CD14-positive monocyte (primary cell): ENCODE measurements around the gene CIB2. TPM values are rescaled to one million over a fixed set of nuclear protein-coding genes. Genes with fewer than 3 reads are reported as not detected.
A peak's percentile ranks its signal among the peaks of the same experiment; 100 is the strongest.

Experiments
- DNase-seq, 3 donors: peaks; one replicate each; pipeline ENCODE4 v3.0.0-alpha.2; 2011 to 2022
- H2AFZ ChIP-seq: 2 replicates; pipeline ENCODE4 v1.6.0; 2012; ENCODE audit warnings: mild to moderate bottlenecking, low read depth, low read length, inconsistent platforms; ENCODE audit not compliant: insufficient read depth, poor library complexity, severe bottlenecking
- H3K27ac ChIP-seq, 2 donors: 1 replicate in 1 of 2; 2 replicates in 1 of 2; pipeline ENCODE4 v1.5.1; 2012 to 2013; ENCODE audit warnings: low read length in 2 of 2, control low read depth in 1 of 2, inconsistent platforms in 1 of 2, low read depth in 1 of 2, mild to moderate bottlenecking in 1 of 2
- H3K27me3 ChIP-seq, 2 donors: one replicate each; pipeline versions ENCODE4 v1.6.0 to v1.6.1; 2011 to 2013; ENCODE audit warnings: low read length in 2 of 2; ENCODE audit not compliant: control insufficient read depth in 2 of 2, insufficient read depth in 2 of 2
- H3K36me3 ChIP-seq, 2 donors: replicated peaks in 1 of 2; 1 replicate in 1 of 2; 2 replicates in 1 of 2; pipeline versions ENCODE4 v1.5.1 to v1.6.1; 2012 to 2013; ENCODE audit warnings: low read length in 2 of 2, control low read depth in 1 of 2, inconsistent platforms in 1 of 2, mild to moderate bottlenecking in 1 of 2; ENCODE audit not compliant: insufficient read depth in 2 of 2, control insufficient read depth in 1 of 2
- H3K4me1 ChIP-seq, 2 donors: 1 replicate in 1 of 2; 2 replicates in 1 of 2; pipeline versions ENCODE4 v1.5.1 to v1.6.1; 2012 to 2013; ENCODE audit warnings: low read length in 2 of 2, control low read depth in 1 of 2, inconsistent platforms in 1 of 2, mild to moderate bottlenecking in 1 of 2, moderate library complexity in 1 of 2; ENCODE audit not compliant: insufficient read depth in 2 of 2, control insufficient read depth in 1 of 2
- H3K4me2 ChIP-seq: replicated peaks from 2 replicates; pipeline ENCODE3; 2012; ENCODE audit warnings: low read length, moderate library complexity, mild to moderate bottlenecking; ENCODE audit not compliant: poor library complexity, severe bottlenecking; ENCODE audit errors: extremely low read depth
- H3K4me3 ChIP-seq, 3 experiments: fragments of 200-600 bp in 1 of 3; sonication (generic) in 1 of 3; replicated peaks in 1 of 3; 1 replicate in 2 of 3; 2 replicates in 1 of 3; pipeline ENCODE4 v1.5.1; 2011 to 2013; ENCODE audit warnings: low read length in 3 of 3, mild to moderate bottlenecking in 3 of 3, control low read depth in 2 of 3, low read depth in 2 of 3, inconsistent platforms in 1 of 3, moderate library complexity in 1 of 3
- H3K79me2 ChIP-seq: 2 replicates; pipeline ENCODE4 v1.6.0; 2012; ENCODE audit warnings: mild to moderate bottlenecking, control low read depth, inconsistent platforms, low read length, moderate library complexity; ENCODE audit not compliant: insufficient read depth
- H3K9ac ChIP-seq: 2 replicates; pipeline ENCODE4 v1.6.0; 2017; ENCODE audit warnings: low read length, mild to moderate bottlenecking; ENCODE audit not compliant: insufficient read depth, poor library complexity, severe bottlenecking
- H3K9me3 ChIP-seq, 2 donors: replicated peaks in 1 of 2; 1 replicate in 1 of 2; 2 replicates in 1 of 2; pipeline versions ENCODE4 v1.5.1 to v1.6.1; 2012 to 2013; ENCODE audit warnings: low read length in 2 of 2, control low read depth in 1 of 2; ENCODE audit not compliant: control insufficient read depth in 1 of 2, insufficient read depth in 1 of 2
- H4K20me1 ChIP-seq: 2 replicates; pipeline ENCODE4 v1.6.0; 2012; ENCODE audit warnings: mild to moderate bottlenecking, low read length, control low read depth, moderate library complexity; ENCODE audit not compliant: insufficient read depth
- H3K27ac Mint-ChIP-seq, 7 donors: one replicate each; pipeline ENCODE4 v1.8.0; 2020; ENCODE audit warnings: mild to moderate bottlenecking in 7 of 7, mixed read lengths in 7 of 7, moderate library complexity in 6 of 7, inconsistent platforms in 2 of 7
- H3K27me3 Mint-ChIP-seq, 3 donors: one replicate each; pipeline ENCODE4 v1.8.0; 2021 to 2022; ENCODE audit warnings: low read depth in 3 of 3, mild to moderate bottlenecking in 3 of 3, mixed read lengths in 3 of 3, moderate library complexity in 3 of 3, inconsistent platforms in 1 of 3
- H3K36me3 Mint-ChIP-seq, 2 donors: one replicate each; pipeline ENCODE4 v1.8.0; 2020; ENCODE audit warnings: mixed read lengths in 2 of 2, inconsistent platforms in 1 of 2, mild to moderate bottlenecking in 1 of 2
- H3K4me1 Mint-ChIP-seq: one replicate; pipeline ENCODE4 v1.8.0; 2020; ENCODE audit warnings: mild to moderate bottlenecking, mixed read lengths
- H3K4me3 Mint-ChIP-seq, 2 donors: one replicate each; pipeline ENCODE4 v1.8.0; 2020; ENCODE audit warnings: mild to moderate bottlenecking in 2 of 2, mixed read lengths in 2 of 2, moderate library complexity in 1 of 2
- H3K9me3 Mint-ChIP-seq, 7 donors: one replicate each; pipeline ENCODE4 v1.8.0; 2020 to 2022; ENCODE audit warnings: mixed read lengths in 7 of 7, mild to moderate bottlenecking in 6 of 7, moderate library complexity in 6 of 7, inconsistent platforms in 2 of 7
- CTCF ChIP-seq: fragments of 200-600 bp; IDR thresholded peaks from one replicate; pipeline ENCODE4 v1.8.0; 2022; ENCODE audit warnings: antibody characterized with exemption, mild to moderate bottlenecking
- WGBS: methylation state at CpG from one replicate; pipeline ENCODE4 v1.1.5; 2013; ENCODE audit warnings: missing lambda C conversion rate; ENCODE audit not compliant: insufficient coverage; 5-methylcytosine and 5-hydroxymethylcytosine counted together
- intact Hi-C, 2 donors: fragments of 100-400 bp; cut with micrococcal nuclease; formaldehyde crosslinking; loops; one replicate each; pipeline versions ENCODE4 v1.15.0 to v1.15.1; 2023
- polyA plus RNA-seq, 3 donors: library from polyadenylated mRNA; depleted of rRNA in 1 of 3; unstranded in 2 of 3; stranded (reverse) in 1 of 3; fragments of 300-500 nt in 2 of 3; fragments of >200 nt in 1 of 3; fragmentation: Illumina TruSeq in 2 of 3; gene quantifications; 1 replicate in 2 of 3; 2 replicates in 1 of 3; pipeline ENCODE4 v1.2.3, GENCODE V29; 2012 to 2021

Gene CIB2
- polyA plus RNA-seq, 3 donors: 0.43 to 0.75 (median 0.51) TPM

- H3K4me3 ChIP-seq: peak overlapping the region in 1 of 3 experiments; percentile 0
- peaks cover 0 to 4% (median 0%) of the 10 kb centered on the region in 3 donors for H3K27me3 Mint-ChIP-seq
- intact Hi-C loops: no loop called here
- H3K27me3 ChIP-seq: no peaks in the 10 kb centered on the region
- H4K20me1 ChIP-seq: no peaks in the 10 kb centered on the region
- H3K4me2 ChIP-seq: no peak overlapping the region
- H3K27ac ChIP-seq: peak overlapping the region in 1 of 2 donors; percentile 73
- no peak overlapping the region for H3K4me3 Mint-ChIP-seq
- DNase-seq: no peak
- TF ChIP-seq CTCF: no peak
- WGBS: 20% methylated on average over 4 of the region's 5 CpGs
- H3K36me3 Mint-ChIP-seq: peaks cover 0 to 2% of the 10 kb centered on the region in 2 donors
- H3K4me1 Mint-ChIP-seq: peaks cover 54% of the 10 kb centered on the region
- H2AFZ ChIP-seq: peak overlapping the region; percentile 48
- H3K9ac ChIP-seq: no peak overlapping the region
- no peaks in the 10 kb centered on the region for H3K9me3 ChIP-seq
- H3K79me2 ChIP-seq: no peaks in the 10 kb centered on the region
- H3K36me3 ChIP-seq: no peaks in the 10 kb centered on the region
- H3K27ac Mint-ChIP-seq: peak overlapping the region in 4 of 7 donors; percentile 23 to 58 (median 55)
- no peaks in the 10 kb centered on the region for H3K9me3 Mint-ChIP-seq
- H3K4me1 ChIP-seq: peaks cover 49 to 69% of the 10 kb centered on the region in 2 donors
Measured at GRCh38 chr15:78084449-78084750, 46.8 kb downstream of the CIB2 start.

GRCh38 chr15:78083687-78084448 is 47.4 kb downstream of the CIB2 start:
- peaks cover 0 to 2% of the 10 kb centered on the region in 2 donors for H3K36me3 Mint-ChIP-seq

More at GRCh38 chr15:78083687-78084448, 47.4 kb downstream of the CIB2 start:
- intact Hi-C loops: no loop called here
- peak overlapping the region in 1 of 3 experiments; percentile 0 for H3K4me3 ChIP-seq
- DNase-seq: peak in 2 of 3 donors; percentile 43 to 59
- Mint-ChIP-seq H3K27ac (peak overlapping the region in 6 of 7 donors; percentile 23 to 91 (median 52)), H3K27me3 (peaks cover 0 to 4% (median 0%) of the 10 kb centered on the region in 3 donors), H3K4me3 (no peak overlapping the region), H3K4me1 (peaks cover 53% of the 10 kb centered on the region), H3K9me3 (no peaks in the 10 kb centered on the region)
- H3K79me2 ChIP-seq: no peaks in the 10 kb centered on the region
- no peaks in the 10 kb centered on the region for H3K27me3 ChIP-seq
- no peaks in the 10 kb centered on the region for H4K20me1 ChIP-seq
- no peak overlapping the region for H3K4me2 ChIP-seq
- no peaks in the 10 kb centered on the region for H3K36me3 ChIP-seq
- H2AFZ ChIP-seq: peak overlapping the region; percentile 48
- peak overlapping the region in 1 of 2 donors; percentile 73 for H3K27ac ChIP-seq
- TF ChIP-seq CTCF: no peak
- WGBS: 100% methylated on average over 1 of the region's 6 CpGs
- H3K4me1 ChIP-seq: peaks cover 48 to 64% of the 10 kb centered on the region in 2 donors
- no peaks in the 10 kb centered on the region for H3K9me3 ChIP-seq
- no peak overlapping the region for H3K9ac ChIP-seq
